ENCODE data around the gene PTPN14.

The PTPN14 gene

DNA sequence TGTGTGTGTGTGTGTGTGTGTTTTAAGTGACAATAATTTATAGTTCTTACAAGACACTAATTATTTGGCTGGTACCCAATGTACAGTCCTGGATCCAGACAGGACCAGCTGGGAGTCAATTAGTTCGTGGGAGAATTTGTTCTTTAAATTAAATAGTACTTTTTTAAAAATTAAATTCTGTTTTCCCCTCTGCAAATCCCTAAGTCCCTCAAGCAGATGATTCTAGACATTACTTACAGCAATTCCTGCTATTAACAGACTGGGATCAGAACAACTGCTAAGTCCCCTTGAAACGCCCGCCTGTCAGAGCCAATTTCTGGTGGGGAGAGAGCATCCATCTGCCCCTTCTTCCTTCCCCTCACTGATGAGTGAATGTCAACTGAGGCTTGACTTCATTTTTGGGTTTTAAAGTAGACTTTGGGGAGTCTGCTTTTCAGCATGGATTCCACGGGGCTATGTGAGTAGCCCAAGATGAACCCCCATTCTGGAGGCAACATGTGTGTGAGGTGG is 186.6 kb downstream of the PTPN14 start:
- DNase-seq (ENCODE audit: low read depth) = no peak

DNA sequence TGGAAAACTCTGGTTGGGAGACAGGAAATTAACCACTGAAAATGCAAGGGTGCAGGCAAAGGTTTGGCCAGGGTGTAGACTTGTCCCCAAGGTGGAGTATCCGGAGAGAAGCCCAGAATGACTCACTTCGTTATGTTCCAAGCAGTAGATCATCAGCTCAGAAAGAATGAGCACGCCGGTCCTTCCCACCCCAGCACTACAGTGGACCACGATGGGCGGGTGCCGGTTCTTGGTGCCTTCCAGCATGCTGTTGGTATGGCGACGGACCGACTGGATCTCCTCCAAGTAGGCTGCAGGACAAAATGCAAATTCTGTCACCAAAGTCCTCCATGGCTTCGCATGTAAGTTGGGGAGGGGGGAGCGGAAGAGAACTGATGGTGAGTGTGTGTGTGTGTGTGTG is 187.0 kb downstream of the PTPN14 start:
- no peak for DNase-seq (ENCODE audit: low read depth)

DNA sequence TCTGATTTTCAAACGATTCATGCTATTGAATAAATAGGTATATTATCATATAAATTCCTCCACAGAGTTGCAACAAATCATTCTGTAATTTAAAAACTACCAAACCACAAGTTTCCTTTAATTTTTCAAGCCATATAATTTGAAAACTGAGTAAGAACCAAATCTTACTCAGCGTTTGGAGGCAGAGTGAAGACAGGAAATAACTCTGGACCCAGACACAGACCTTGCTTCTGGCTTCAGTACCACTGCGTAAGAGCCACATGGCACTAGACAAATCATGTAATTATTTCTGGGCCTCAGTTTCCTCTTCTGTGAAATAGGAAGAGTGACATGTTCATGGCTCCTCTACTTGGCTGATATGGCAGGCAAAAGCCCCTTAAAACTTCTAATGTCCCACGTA is 188.0 kb downstream of the PTPN14 start:
- no peak for DNase-seq (ENCODE audit: low read depth)

DNA sequence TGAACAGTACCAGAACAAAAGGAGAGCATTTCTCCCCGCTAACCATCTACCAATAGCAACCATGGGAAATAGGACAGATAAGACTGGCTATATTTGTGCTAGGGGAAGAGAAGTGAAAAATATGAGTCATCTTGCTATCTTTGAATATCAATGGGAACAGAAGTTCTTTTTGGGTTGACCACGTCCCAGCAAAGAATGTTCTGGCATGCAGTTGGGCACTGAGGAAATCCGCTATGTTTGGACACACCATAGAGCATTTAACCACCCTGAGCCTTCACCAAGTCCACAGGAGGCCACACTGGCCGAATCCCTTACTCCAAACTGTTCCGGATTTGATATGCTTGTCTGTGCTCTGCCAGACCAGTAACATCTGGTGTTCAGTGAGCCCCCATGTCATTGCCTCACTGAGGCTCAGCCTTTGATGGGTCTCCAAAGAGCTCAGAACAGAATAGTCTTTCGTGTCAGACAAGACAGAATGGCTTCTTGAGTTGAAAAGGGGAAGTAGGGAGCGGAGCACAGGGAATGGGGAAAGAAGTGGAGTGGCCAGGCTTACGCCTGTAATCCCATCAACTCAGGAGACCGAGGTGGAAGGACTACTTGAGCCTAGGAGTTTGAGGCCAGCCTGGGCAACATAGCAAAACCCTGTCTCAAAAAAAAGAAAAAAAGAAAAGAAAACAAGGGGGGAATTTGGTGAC is 189.1 kb downstream of the PTPN14 start:
- DNase-seq (ENCODE audit: low read depth) = no peak

DNA sequence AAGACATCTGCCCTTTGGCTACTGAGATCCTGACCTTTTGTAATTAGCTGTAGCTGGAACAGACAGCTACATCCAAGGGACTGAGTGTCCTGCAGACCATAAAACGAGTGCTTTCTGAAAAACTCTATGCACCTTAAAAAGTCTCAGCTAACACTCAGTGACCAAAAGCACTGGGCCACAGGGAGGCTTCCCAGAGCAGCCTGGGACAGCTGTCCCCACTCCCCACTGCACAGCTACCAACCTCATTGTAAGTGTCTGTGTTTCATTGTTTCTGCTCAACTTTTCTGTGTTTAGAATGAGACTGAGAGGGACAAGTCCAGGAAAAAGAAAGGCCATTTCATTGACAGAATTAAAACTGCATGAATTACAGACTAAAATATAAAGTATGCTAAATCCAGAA is 189.8 kb downstream of the PTPN14 start:
- no peak for DNase-seq (ENCODE audit: low read depth)

DNA sequence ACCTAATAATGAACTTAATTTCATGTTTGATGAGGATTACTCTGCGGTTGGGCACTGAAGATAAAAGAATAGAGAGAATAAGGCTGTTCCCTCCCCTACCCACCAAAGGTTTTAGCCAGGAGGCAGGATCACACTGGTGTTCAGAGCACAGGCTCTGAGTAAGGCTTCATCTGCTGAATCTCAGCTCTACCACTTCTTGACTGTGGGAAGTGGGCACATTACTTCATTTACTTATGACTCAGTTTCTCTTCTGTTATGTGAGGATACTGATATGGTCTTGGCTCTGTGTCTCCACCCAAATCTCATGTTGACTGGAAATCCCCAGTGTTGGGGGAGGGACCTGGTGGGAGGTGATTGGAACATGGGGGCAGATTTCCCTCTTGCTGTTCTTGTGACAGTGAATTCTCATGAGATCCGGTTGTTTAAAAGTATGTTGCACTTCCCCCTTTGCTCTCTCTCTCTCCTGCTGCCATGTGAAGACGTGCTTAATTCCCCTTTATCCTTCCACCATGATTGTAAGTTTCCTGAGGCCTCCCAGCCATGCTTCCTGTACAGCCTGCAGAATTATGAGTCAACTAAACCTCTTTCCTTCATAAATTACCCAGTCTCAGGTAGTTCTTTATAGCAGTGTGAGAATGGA is 190.8 kb downstream of the PTPN14 start:
- DNase-seq (ENCODE audit: low read depth) = no peak

DNA sequence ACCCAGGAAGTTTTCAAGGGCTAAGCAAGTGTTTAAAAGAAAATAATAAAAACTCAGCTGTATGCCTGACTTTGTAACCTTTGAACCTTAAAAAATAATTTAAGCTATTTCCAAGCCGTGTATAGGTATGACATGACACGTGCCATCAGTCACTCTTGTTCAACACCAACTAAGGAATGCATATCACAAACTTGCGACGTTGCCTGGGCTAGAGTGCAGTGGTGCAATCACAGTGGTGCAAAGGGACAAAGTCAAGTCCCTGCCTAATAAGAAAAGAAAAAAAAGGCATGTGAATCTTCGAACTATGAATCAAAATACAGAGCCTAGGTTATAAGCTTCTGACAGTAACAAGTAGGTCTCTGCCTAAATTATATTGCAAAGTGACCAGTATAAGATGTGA is 191.3 kb downstream of the PTPN14 start:
- DNase-seq (ENCODE audit: low read depth) = no peak

DNA sequence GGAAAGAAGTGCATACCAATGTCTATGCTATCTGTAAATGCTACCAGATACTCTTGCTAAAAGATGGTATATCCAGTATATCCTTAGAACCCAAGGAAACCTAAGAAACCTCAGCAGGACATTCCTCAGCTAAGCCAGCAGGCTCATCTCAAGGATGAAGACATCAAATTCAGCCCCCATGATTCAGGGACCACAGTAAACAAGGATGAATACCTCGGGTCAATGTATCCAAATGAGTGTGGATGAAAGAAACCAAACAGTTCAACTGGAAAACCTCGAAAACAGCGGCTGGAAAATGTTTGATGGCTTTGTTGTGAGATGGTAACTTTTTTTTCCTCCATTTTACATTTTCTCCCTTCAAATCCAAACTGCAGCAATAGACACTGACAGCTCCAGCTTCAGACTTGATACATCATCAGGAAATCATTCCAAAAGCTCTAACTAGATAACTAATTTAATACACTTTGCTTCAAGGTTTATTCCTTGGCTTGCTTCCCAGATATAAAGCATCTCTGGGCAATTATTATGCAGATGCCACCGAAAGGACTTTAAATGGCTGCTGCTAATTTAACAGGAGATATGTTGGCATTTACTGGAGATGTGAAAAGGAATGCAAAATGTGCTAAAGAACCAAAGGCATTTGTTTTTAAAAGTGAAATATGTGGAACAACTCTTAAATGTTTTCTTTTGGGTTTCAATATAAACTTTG is 196.8 kb downstream of the PTPN14 start:
- DNase-seq (ENCODE audit: low read depth) = no peak

DNA sequence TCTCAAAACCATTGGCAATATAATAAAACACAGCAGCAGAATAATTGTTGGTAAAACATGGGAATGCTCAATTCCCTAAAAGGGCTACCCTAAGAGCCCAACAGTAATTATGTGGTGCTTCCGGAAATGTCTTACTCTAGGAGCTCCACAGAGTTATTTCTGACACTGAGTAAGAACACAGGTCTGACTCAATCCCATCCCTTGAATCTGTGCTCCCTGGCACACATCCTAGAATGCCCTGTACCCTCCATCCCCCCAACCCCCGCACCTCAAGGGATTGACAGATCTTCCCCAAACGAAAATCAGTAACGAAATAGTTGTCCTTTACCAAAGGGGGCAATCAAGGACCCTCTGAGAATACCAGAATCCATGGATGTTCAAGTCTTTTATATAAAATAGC is 198.6 kb downstream of the PTPN14 start:
- DNase-seq (ENCODE audit: low read depth) = no peak

DNA sequence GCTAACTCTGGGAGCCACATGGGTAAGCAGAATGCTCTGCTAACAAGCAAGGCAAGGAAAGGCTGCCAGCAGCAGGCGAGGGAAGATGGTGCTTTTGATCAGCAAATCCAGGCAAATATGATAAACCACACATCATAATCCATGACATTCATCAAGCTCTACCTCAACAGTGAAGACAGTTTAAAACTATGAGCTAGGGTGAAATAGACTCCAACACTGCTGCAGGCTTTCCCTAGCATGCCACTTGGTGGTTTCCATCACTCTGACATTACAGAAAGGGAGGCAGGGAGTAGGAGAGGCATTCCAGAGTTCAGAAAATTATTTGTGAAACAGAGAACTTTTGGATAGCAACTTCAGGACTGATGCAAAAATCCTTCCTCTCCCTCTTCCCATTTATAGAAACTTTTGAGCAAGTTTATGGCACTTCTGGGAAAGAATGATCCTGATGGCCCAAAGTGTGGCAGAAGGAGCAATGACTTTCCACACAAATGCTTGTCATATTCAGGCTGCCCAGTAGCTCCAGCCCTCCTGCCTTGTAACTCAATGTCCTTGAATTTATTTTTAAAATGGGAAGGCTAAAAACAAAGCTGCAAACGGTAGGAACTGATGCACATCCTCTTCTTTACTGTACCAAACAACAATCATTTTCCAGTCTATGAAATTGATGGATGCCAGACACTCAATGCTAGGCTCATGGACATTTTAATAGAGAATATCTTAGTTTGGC is 199.7 kb downstream of the PTPN14 start:
- DNase-seq (ENCODE audit: low read depth) = no peak

DNA sequence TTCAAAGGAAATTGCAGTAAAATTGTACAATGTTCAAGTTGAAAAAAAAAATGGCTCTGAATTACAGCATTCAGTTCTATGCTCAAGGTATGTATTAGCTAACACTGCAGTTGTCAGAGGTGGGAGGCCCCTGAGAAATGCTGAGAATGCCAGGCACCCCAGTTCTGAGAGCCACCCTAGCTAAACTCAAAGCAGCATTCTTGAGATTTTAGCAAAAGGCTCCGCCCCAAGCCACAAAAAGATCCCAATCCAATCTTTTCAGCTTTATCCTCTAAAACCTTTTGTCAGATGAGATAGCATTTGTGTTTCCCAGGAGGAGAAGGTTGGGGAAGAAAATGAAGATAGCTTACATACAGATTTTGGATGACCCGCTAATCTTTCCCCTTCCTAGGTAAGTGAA is 201.6 kb downstream of the PTPN14 start:
- no peak for DNase-seq (ENCODE audit: low read depth)

DNA sequence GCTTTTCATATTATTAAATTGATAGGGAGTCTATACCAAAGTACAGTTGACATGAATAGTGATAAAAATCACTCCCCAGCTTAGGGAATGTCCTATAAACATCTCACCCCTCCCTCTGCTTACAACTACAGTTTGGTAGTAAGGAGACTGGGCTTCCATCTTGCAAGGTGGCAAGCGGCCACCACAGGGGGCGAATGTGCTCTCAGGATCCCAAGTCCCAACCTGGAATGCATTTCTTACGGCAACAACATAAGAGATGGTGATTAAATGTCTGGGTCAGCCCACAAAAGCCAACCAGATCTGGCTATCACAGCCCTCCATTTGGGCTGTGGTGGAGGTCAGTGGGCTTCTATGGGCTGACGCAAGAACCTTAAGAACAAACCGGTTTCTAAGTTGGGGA is 202.4 kb downstream of the PTPN14 start:
- DNase-seq (ENCODE audit: low read depth) = no peak

DNA sequence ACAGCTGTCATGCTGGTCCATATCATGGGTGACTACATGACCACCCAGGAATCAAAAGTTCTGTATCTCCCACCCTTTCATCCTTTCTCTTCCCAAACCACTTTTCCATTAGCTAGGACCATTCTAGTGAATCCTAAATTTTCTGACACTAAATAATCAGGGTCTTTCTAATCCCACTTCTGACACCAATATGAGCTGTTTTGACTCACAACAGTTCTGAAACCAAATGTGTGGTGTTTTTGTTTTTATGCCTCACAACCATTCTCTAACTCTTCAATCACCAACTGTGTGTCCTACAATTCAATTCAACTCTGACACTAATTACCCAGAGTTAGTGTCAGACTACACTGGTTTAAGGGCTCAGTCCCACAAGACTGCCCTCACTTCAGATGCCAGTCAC is 206.5 kb downstream of the PTPN14 start:
- no peak for DNase-seq (ENCODE audit: low read depth)

DNA sequence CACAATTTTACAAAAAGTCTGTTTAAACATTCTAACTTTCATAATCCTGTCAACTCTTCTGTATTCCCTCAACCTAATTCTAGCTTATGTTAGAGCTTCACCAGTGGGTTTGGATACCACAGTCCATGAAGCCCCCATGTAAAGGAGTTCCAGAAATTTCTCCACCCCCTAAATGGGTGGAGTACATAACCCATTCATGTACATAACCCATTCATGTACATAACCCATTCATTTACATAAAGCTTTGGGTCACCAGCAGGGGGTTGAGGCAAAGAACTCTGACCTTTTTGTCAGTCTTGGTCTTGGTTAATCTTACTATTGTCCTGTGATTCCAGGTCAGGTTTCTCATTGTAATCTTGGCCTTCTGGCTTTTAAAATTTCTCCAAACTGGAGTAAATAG is 208.9 kb downstream of the PTPN14 start:
- DNase-seq (ENCODE audit: low read depth) = no peak

DNA sequence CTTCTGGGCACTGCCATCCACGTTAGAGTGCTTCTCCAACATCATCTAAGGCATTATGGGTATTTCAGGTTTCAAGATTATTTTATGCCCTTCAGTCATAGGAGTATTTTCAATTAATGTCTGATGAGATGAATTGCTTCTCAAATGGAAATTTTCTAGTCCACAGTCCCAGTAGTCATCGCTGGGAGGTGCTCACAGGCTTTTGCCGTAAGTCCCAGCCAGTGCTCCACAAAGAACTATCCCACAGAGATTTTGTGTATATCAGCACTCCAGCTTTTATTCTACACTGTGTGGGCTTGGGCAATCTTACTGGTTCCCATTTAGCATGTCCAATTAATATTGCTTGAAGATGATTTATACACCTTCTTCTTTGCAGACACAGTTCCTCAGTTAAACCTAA is 209.5 kb downstream of the PTPN14 start:
- DNase-seq (ENCODE audit: low read depth) = no peak

DNA sequence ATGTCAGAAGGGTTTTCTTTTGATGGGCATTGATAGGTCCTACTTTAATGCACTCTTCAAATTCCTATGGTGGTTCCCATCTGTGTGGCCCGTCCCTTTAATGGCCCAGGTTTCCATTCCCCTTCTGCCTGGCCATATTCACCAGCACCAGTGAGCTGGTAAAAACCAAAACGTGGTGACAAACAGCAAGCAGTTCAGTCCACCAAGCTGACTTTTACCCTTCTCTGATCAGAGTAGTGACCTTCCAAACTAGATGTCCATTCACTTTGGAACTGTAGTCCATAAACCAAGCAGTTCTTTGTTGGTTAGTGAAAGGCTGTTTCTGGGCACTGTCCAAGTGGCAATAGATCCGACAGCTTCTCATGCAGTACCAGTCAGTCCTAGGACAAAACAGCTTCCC is 209.9 kb downstream of the PTPN14 start:
- DNase-seq (ENCODE audit: low read depth) = no peak

DNA sequence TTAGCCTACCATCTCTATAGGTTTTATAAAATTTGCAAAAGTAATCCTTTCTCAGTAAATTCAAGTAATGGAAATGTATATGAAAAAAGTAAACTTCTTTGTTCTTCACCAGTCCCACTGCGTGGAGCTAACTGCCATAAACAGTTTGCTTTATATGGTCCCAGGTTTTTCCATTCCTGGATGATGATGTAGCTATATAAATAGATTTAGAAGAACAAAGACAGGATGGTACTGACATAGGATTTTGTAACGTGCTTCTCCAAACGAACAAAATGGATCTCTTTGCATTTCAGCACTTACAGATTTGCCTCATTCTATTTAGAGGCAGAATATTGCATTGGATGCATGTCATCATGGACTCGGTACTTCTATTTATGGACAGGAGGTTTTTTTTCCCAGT is 213.2 kb downstream of the PTPN14 start:
- no peak for DNase-seq (ENCODE audit: low read depth)

DNA sequence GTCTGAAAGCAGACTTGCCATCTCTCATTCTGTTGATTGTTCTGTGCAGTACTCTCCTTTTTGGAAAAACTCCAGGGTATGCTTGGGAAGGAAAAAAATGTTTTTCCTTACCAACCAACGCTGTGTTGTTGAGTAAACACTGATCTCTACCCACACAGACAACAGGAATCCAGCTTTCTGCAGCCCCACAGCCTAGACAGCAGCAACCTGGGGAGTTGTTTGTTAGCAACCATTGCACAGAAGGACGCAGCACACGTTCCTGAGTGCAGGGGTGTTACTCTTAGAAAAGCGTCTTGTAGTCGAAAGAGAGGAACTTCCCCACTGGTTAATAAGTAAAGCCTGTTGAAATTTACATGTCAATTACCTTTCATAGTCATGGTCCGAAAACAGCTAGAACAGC is 213.9 kb downstream of the PTPN14 start:
- DNase-seq (ENCODE audit: low read depth) = no peak

DNA sequence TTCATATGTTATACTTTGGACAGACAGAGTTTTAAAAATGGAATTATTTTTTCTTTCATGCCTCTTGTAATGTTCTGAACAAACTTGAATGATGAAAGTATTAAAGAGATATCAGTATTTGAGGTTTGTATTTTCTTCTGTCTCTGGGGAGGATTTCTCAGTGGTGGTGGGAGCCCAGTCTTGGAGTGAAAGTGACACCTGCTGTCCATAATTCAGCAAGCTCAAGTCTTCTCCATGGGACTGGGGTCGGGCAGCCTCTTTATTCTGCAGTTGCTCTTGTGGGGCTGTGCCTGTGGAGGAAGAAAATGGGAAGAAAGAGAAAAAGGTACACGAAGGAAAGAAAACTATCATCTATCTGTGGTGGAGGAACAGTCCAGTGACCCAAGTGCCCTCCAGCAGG is 214.4 kb downstream of the PTPN14 start:
- DNase-seq (ENCODE audit: low read depth) = no peak

DNA sequence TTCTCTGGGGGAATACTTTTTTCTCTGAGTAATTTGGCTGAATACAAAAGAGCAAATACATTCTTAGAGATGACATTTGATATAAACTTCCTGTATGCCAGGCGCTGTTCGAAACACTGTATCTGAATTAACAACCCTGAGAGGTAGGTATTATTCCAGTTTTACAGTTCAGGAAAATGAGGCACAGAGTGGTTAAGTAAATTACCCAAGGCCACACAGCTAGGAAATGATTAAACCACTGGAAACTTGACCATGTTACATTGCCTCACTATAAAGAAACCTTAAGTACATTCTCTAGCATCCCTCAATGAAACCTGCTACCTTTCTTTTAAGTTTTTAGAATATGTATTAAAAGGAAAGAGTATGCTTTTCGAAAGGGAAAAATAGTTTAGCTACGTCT is 215.8 kb downstream of the PTPN14 start:
- DNase-seq (ENCODE audit: low read depth) = no peak

DNA sequence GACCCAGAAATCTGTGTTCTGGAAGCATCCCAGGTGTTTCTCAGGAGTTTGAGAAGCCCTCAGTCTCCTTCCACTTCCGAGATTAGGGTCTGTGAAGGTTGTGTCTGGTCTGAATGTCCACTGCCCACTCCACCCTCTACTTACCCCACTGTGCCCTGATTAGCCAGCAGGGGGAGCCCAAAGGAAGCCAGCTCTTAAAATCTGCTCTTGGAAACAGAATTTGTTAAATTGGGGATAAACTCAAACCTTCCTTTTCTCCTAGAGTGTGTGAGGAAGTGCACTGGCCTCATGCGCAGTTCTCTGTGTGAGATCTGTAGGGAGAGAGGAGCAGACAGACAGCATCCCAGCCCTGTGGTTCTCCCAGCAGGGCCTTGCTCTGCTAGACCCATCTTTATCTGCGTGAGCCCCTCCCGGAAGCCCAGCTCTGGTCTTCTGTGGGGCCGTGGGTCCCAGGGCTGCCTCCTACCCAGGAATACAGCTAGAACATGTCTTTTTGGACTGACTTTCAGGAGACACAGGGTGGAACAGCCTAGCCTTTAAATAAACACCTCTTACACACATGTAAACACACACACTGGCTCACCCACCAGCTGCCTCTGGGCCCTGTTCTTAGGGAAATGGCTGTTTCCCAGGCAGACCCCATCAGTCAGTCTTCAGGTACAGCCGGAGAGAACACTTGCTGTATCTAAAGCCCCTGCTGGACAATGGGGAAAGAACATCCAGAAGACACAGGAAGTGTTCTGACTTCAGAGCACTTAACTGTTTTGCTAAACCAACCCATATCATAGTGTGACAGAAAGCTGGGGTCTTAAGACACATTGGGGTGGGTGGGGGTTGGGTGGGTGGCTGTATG is 218.2 kb downstream of the PTPN14 start:
- no peak for DNase-seq (ENCODE audit: low read depth)

Data from T follicular helper cell (primary cell).